H9 (cell line): Measurements from ENCODE around the gene SLC11A1. TPM values are rescaled to one million over a fixed set of nuclear protein-coding genes. Genes with fewer than 3 reads are reported as not detected.

Source experiments
- DNase-seq: peaks from one replicate; pipeline ENCODE4 v3.0.0-alpha.2; 2017
- H2AFZ ChIP-seq: one replicate; pipeline ENCODE4 v1.6.1; 2013; ENCODE audit warnings: mild to moderate bottlenecking, low read length, control low read depth, moderate library complexity
- H2AK5ac ChIP-seq: 2 replicates; pipeline ENCODE4 v1.6.1; 2013; ENCODE audit warnings: low read length, control low read depth, mixed read lengths; ENCODE audit not compliant: insufficient read length
- H2BK120ac ChIP-seq: one replicate; pipeline ENCODE4 v1.6.1; 2013; ENCODE audit warnings: low read depth, mild to moderate bottlenecking, low read length, control low read depth, inconsistent platforms; ENCODE audit not compliant: poor library complexity, severe bottlenecking
- H2BK12ac ChIP-seq: 2 replicates; pipeline ENCODE4 v1.6.1; 2013; ENCODE audit warnings: low read length, control low read depth, mixed read lengths, low read depth; ENCODE audit not compliant: insufficient read length
- H2BK15ac ChIP-seq: 2 replicates; pipeline ENCODE4 v1.6.1; 2013; ENCODE audit warnings: low read depth, low read length, control low read depth
- H2BK20ac ChIP-seq: one replicate; pipeline ENCODE4 v1.6.1; 2013; ENCODE audit warnings: low read depth, mild to moderate bottlenecking, low read length, control low read depth, inconsistent platforms; ENCODE audit not compliant: poor library complexity, severe bottlenecking
- H2BK5ac ChIP-seq: 2 replicates; pipeline ENCODE4 v1.6.1; 2013; ENCODE audit warnings: low read length, control low read depth, mixed read lengths; ENCODE audit not compliant: insufficient read length
- H3K14ac ChIP-seq: 2 replicates; pipeline ENCODE4 v1.6.1; 2013; ENCODE audit warnings: low read length, control low read depth; ENCODE audit not compliant: insufficient read depth
- H3K18ac ChIP-seq: 2 replicates; pipeline ENCODE4 v1.6.1; 2013; ENCODE audit warnings: low read depth, mild to moderate bottlenecking, mixed read lengths, low read length, control low read depth; ENCODE audit not compliant: insufficient read length
- H3K23ac ChIP-seq: 2 replicates; pipeline ENCODE4 v1.6.1; 2013; ENCODE audit warnings: low read length, control low read depth, mixed read lengths, low read depth; ENCODE audit not compliant: insufficient read length
- H3K23me2 ChIP-seq: 2 replicates; pipeline ENCODE4 v1.6.1; 2013; ENCODE audit warnings: low read depth, mild to moderate bottlenecking, mixed read lengths, low read length, control low read depth; ENCODE audit not compliant: insufficient read length, poor library complexity, severe bottlenecking
- H3K27ac ChIP-seq: 2 replicates; pipeline ENCODE4 v1.5.1; 2013; ENCODE audit warnings: low read length, control low read depth, mixed read lengths, low read depth; ENCODE audit not compliant: insufficient read length
- H3K27me3 ChIP-seq: 2 replicates; pipeline ENCODE4 v1.6.1; 2013; ENCODE audit warnings: low read length, control low read depth, inconsistent platforms; ENCODE audit not compliant: insufficient read depth
- H3K4ac ChIP-seq: 2 replicates; pipeline ENCODE4 v1.6.1; 2013; ENCODE audit warnings: low read depth, mild to moderate bottlenecking, control low read depth, inconsistent platforms, low read length, moderate library complexity
- H3K4me1 ChIP-seq: 2 replicates; pipeline ENCODE4 v1.6.1; 2013; ENCODE audit warnings: low read length, control low read depth, inconsistent platforms; ENCODE audit not compliant: insufficient read depth
- H3K4me2 ChIP-seq: 2 replicates; pipeline ENCODE4 v1.6.1; 2013; ENCODE audit warnings: low read length, control low read depth, mixed read lengths; ENCODE audit not compliant: insufficient read length, insufficient read depth
- H3K56ac ChIP-seq: 2 replicates; pipeline ENCODE4 v1.6.1; 2013; ENCODE audit warnings: low read depth, mild to moderate bottlenecking, mixed read lengths, low read length, control low read depth; ENCODE audit not compliant: insufficient read length
- H3K79me1 ChIP-seq: 2 replicates; pipeline ENCODE4 v1.6.1; 2013; ENCODE audit warnings: low read depth, mild to moderate bottlenecking, moderate library complexity, low read length, control low read depth, inconsistent platforms; ENCODE audit not compliant: insufficient read depth, poor library complexity, severe bottlenecking
- H3K79me2 ChIP-seq: 2 replicates; pipeline ENCODE4 v1.6.1; 2013; ENCODE audit warnings: low read length, control low read depth, inconsistent platforms; ENCODE audit not compliant: insufficient read depth
- H3K9ac ChIP-seq: 2 replicates; pipeline ENCODE4 v1.6.1; 2013; ENCODE audit warnings: low read length, control low read depth, mixed read lengths; ENCODE audit not compliant: insufficient read length; ENCODE audit errors: extremely low read depth
- H3K9me3 ChIP-seq: one replicate; pipeline ENCODE4 v1.6.1; 2013; ENCODE audit warnings: low read depth, low read length, inconsistent platforms; ENCODE audit not compliant: control insufficient read depth
- H3T11ph ChIP-seq: one replicate; pipeline ENCODE4 v1.6.1; 2013; ENCODE audit warnings: mild to moderate bottlenecking, low read length, control low read depth, inconsistent platforms
- H4K20me1 ChIP-seq: one replicate; pipeline ENCODE4 v1.6.1; 2013; ENCODE audit not compliant: control insufficient read depth, insufficient read length, insufficient read depth
- H4K5ac ChIP-seq: 2 replicates; pipeline ENCODE4 v1.6.1; 2013; ENCODE audit warnings: low read depth, mild to moderate bottlenecking, mixed read lengths, low read length, control low read depth; ENCODE audit not compliant: insufficient read length
- H4K8ac ChIP-seq: replicated peaks from 2 replicates; pipeline ENCODE4 v1.6.1; 2013; ENCODE audit warnings: low read length, control low read depth, mixed read lengths, low read depth; ENCODE audit not compliant: insufficient read length
- H4K91ac ChIP-seq: 2 replicates; pipeline ENCODE4 v1.6.1; 2013; ENCODE audit warnings: low read depth, mild to moderate bottlenecking, moderate library complexity, mixed read lengths, low read length, control low read depth; ENCODE audit not compliant: insufficient read length
- H3K27ac Mint-ChIP-seq, 3 experiments: 2 replicates in 2 of 3; 3 replicates in 1 of 3; pipeline ENCODE4 v1.8.0; 2020 to 2021; ENCODE audit warnings: mixed read lengths in 3 of 3, mild to moderate bottlenecking in 1 of 3, moderate library complexity in 1 of 3
- H3K27me3 Mint-ChIP-seq: 2 replicates; pipeline ENCODE4 v1.8.0; 2021; ENCODE audit warnings: low read depth, mild to moderate bottlenecking, moderate library complexity, mixed read lengths
- H3K36me3 Mint-ChIP-seq, 3 experiments: 2 replicates in 2 of 3; 3 replicates in 1 of 3; pipeline ENCODE4 v1.8.0; 2020 to 2021; ENCODE audit warnings: low read depth in 3 of 3, mixed read lengths in 3 of 3; ENCODE audit not compliant: insufficient read depth in 1 of 3
- H3K4me1 Mint-ChIP-seq, 2 experiments: 2 replicates each; pipeline ENCODE4 v1.8.0; 2020; ENCODE audit warnings: mixed read lengths in 2 of 2
- H3K4me3 Mint-ChIP-seq, 2 experiments: 2 replicates in 1 of 2; 3 replicates in 1 of 2; pipeline ENCODE4 v1.8.0; 2020 to 2021; ENCODE audit warnings: mild to moderate bottlenecking in 2 of 2, mixed read lengths in 2 of 2, moderate library complexity in 1 of 2
- H3K9me3 Mint-ChIP-seq, 2 experiments: 2 replicates in 1 of 2; 3 replicates in 1 of 2; pipeline ENCODE4 v1.8.0; 2020; ENCODE audit warnings: mild to moderate bottlenecking in 2 of 2, mixed read lengths in 2 of 2, moderate library complexity in 1 of 2
- CTCF ChIP-seq: fragments of 200-600 bp; sonication (generic); conservative IDR thresholded peaks from 3 replicates; pipeline ENCODE4 v1.8.0; 2021; ENCODE audit warnings: antibody characterized with exemption, mild to moderate bottlenecking
- WGBS: extraction: QIAGEN DNeasy Blood & Tissue Kit; methylation state at CpG from one replicate; pipeline ENCODE4 v1.1.7; 2013; ENCODE audit warnings: missing lambda C conversion rate, low lambda C conversion rate, mixed read lengths; ENCODE audit not compliant: insufficient read length; ENCODE audit errors: extremely low coverage; 5-methylcytosine and 5-hydroxymethylcytosine counted together
- total RNA-seq: library from RNA; stranded (reverse); gene quantifications from 2 replicates; pipeline ENCODE4 v1.2.1, GENCODE V29; 2021

Gene SLC11A1
- total RNA-seq, 1 experiment from 2014 or later, result 0.11 TPM

GRCh38 chr2:218357236-218358177, 24.6 kb upstream of the SLC11A1 start:
- TF ChIP-seq CTCF, result no peak
- H3K36me3 Mint-ChIP-seq, result no peaks in the 10 kb centered on the region
- no peak overlapping the region for H4K91ac ChIP-seq
- no peak overlapping the region for H3K4ac ChIP-seq
- H2BK5ac ChIP-seq, result no peak overlapping the region
- H3K9me3 Mint-ChIP-seq, result no peaks in the 10 kb centered on the region; a peak in 1 of 5 replicates
- H3K4me3 Mint-ChIP-seq, result no peak overlapping the region
- H3K79me2 ChIP-seq, result no peaks in the 10 kb centered on the region
- H3K9me3 ChIP-seq, result no peaks in the 10 kb centered on the region
- no peak overlapping the region for H3K56ac ChIP-seq
- no peak overlapping the region for H2BK12ac ChIP-seq
- no peak overlapping the region for H2BK120ac ChIP-seq
- no peak overlapping the region for H4K5ac ChIP-seq
- no peak overlapping the region for H4K8ac ChIP-seq
- H3K27ac Mint-ChIP-seq, result peak overlapping the region in 2 of 3 experiments; percentile 75 to 89; a peak in 4 of 7 replicates
- no peaks in the 10 kb centered on the region for H3K79me1 ChIP-seq
- no peak overlapping the region for H3K4me2 ChIP-seq
- no peaks in the 10 kb centered on the region; the same call in 1 of the 2 replicates for H3K27me3 Mint-ChIP-seq
- no peak overlapping the region for H3T11ph ChIP-seq
- no peak overlapping the region for H2AK5ac ChIP-seq
- no peak for DNase-seq
- H2AFZ ChIP-seq, result no peak overlapping the region
- no peak overlapping the region for H2BK20ac ChIP-seq
- H3K27me3 ChIP-seq, result no peaks in the 10 kb centered on the region
- no peaks in the 10 kb centered on the region for H3K23me2 ChIP-seq
- no peaks in the 10 kb centered on the region for H3K4me1 ChIP-seq
- WGBS, result no CpG with 5 or more reads among the region's 17 CpGs
- peaks cover 25 to 28% of the 10 kb centered on the region in 2 experiments for H3K4me1 Mint-ChIP-seq
- no peak overlapping the region for H3K9ac ChIP-seq
- H3K18ac ChIP-seq, result peak overlapping the region; percentile 6
- H3K23ac ChIP-seq, result no peak overlapping the region
- no peak overlapping the region for H3K27ac ChIP-seq
- no peaks in the 10 kb centered on the region for H4K20me1 ChIP-seq
- peak overlapping the region; percentile 49; the same call in 1 of the 2 replicates for H3K14ac ChIP-seq
- H2BK15ac ChIP-seq, result no peak overlapping the region
